AG04450 (cell line): ENCODE results near the gene C3orf70. TPM values are rescaled to one million over a fixed set of nuclear protein-coding genes. Genes with fewer than 3 reads are reported as not detected.
A peak's percentile ranks its signal among the peaks of the same experiment; 100 is the strongest.

Source experiments
- CTCF ChIA-PET: fragments of 300-600, 350-600 bp; formaldehyde crosslinking; extraction: SDS; loops from one replicate; lab custom pipeline; 2022; ENCODE audit warnings: antibody characterized with exemption, inconsistent platforms; lab: Charles Lee
- POLR2A ChIA-PET: fragments of 350-600 bp; formaldehyde crosslinking; extraction: SDS; loops from one replicate; lab custom pipeline; 2021; ENCODE audit warnings: antibody characterized with exemption, inconsistent platforms; lab: Yijun Ruan, JAX
- DNase-seq: peaks from one replicate; pipeline ENCODE4 v3.0.0-alpha.2; 2011; ENCODE audit warnings: low read depth, low spot score
- H3K27ac ChIP-seq: one replicate; pipeline ENCODE4 v1.5.1; 2012; ENCODE audit warnings: low read depth, low read length, control low read depth
- H3K27me3 ChIP-seq: one replicate; pipeline ENCODE4 v1.6.0; 2012; ENCODE audit warnings: low read length; ENCODE audit not compliant: control insufficient read depth, insufficient read depth
- H3K4me3 ChIP-seq: 2 replicates; pipeline ENCODE4 v1.5.1; 2011; ENCODE audit warnings: mild to moderate bottlenecking, low read depth, low read length, control low read depth
- H3K9me3 ChIP-seq: 2 replicates; pipeline ENCODE4 v1.5.1; 2012; ENCODE audit warnings: low read length; ENCODE audit not compliant: control insufficient read depth, insufficient read depth
- CTCF ChIP-seq: IDR thresholded peaks from 2 replicates; pipeline ENCODE4 v1.5.1; 2011; ENCODE audit warnings: low read depth, low read length, control low read depth, inconsistent platforms
- polyA plus RNA-seq: library from polyadenylated mRNA; depleted of rRNA; stranded (reverse); fragments of >200 nt; gene quantifications from 2 replicates; pipeline ENCODE4 v1.2.3, GENCODE V29; 2011

The C3orf70 gene
- polyA plus RNA-seq, 1 experiment, result 0.89 TPM

GRCh38 chr3:185066251-185066650, 86.6 kb downstream of the C3orf70 start:
- no peaks in the 10 kb centered on the region for H3K9me3 ChIP-seq
- H3K4me3 ChIP-seq, result no peak overlapping the region
- H3K27ac ChIP-seq, result no peak overlapping the region
- ChIA-PET CTCF (interaction anchor here (0.7 kb wide), 1 partner anchor 26 kb away, joined by 3 read pairs; no protein-coding TSS in a partner anchor), POLR2A (no interaction called here)
- DNase-seq, result no peak
- peaks cover 4% of the 10 kb centered on the region for H3K27me3 ChIP-seq
- no peak for TF ChIP-seq CTCF

- ChIA-PET CTCF (no interaction called here), POLR2A (interaction anchor here (0.6 kb wide), 1 partner anchor 50 kb away, joined by 3 read pairs; no protein-coding TSS in a partner anchor)
- Histone ChIP-seq H3K27ac (peak overlapping the region; percentile 21), H3K9me3 (peaks cover 3% of the 10 kb centered on the region; the same call in 1 of the 2 replicates), H3K4me3 (no peak overlapping the region), H3K27me3 (peaks cover 4% of the 10 kb centered on the region)
- no peak for DNase-seq
- TF ChIP-seq CTCF, result no peak
Measured at GRCh38 chr3:185065059-185065458, 87.8 kb downstream of the C3orf70 start.

- no peak overlapping the region for H3K27ac ChIP-seq
- no peak overlapping the region for H3K4me3 ChIP-seq
- no peak for DNase-seq
- H3K9me3 ChIP-seq, result peaks cover 3% of the 10 kb centered on the region; the same call in 1 of the 2 replicates
- POLR2A ChIA-PET, result no interaction called here
- CTCF ChIA-PET, result no interaction called here
- no peak for TF ChIP-seq CTCF
- peaks cover 4% of the 10 kb centered on the region for H3K27me3 ChIP-seq
Measured at GRCh38 chr3:185063431-185063830, 89.4 kb downstream of the C3orf70 start.

- POLR2A ChIA-PET, result no interaction called here
- CTCF ChIA-PET, result interaction anchor here (0.6 kb wide), 1 partner anchor 26 kb away, joined by 3 read pairs; no protein-coding TSS in a partner anchor
- H3K4me3 ChIP-seq, result no peak overlapping the region
- no peak overlapping the region for H3K27ac ChIP-seq
- peaks cover 4% of the 10 kb centered on the region for H3K27me3 ChIP-seq
- DNase-seq, result no peak
- TF ChIP-seq CTCF, result no peak
- peaks cover 6% of the 10 kb centered on the region for H3K9me3 ChIP-seq
Measured at GRCh38 chr3:185062191-185062590, 90.7 kb downstream of the C3orf70 start.

- no peak for DNase-seq
- H3K9me3 ChIP-seq, result peaks cover 6% of the 10 kb centered on the region
- ChIA-PET POLR2A (no interaction called here), CTCF (no interaction called here)
- no peak overlapping the region for H3K27ac ChIP-seq
- no peaks in the 10 kb centered on the region for H3K27me3 ChIP-seq
- TF ChIP-seq CTCF, result no peak
- no peak overlapping the region for H3K4me3 ChIP-seq
Measured at GRCh38 chr3:185060655-185061054, 92.2 kb downstream of the C3orf70 start.
